ENCODE measurements around the gene CST9. TPM values are rescaled to one million over a fixed set of nuclear protein-coding genes. Genes with fewer than 3 reads are reported as not detected.

CST9 gene
- polyA plus RNA-seq, 1 donor (not counting 4 experiments of a cell fraction or from before 2014, with no cell fraction given): not detected

- TF ChIP-seq CTCF (optimal IDR thresholded peaks at IDR 0.05 in 1 of 3, IDR thresholded peaks at IDR 0.05 in 1 of 3, conservative IDR thresholded peaks at IDR 0.05 in 1 of 3; ENCODE audit: extremely low read depth in 1 of 3, insufficient read depth in 2 of 3, low read length in 3 of 3): no peak
- TF ChIP-seq EZH2 (IDR thresholded peaks at IDR 0.05; ENCODE audit: low read length): no peak
- no peak overlapping the region for H3K9ac ChIP-seq (ENCODE audit: control insufficient read depth, extremely low read depth, insufficient read depth, low read length)
- H3K27me3 ChIP-seq (ENCODE audit: control insufficient read depth, extremely low read depth, insufficient read depth, low read length): no peaks in the 10 kb centered on the region
- peaks cover 5% of the 10 kb centered on the region for H3K4me1 ChIP-seq (ENCODE audit: control insufficient read depth, extremely low read depth, insufficient read depth, low read length)
- dilution Hi-C loops (cut with MboI; ENCODE audit: extremely low pct_ligation_motif_present, low sequenced_read_pairs): no loop called here
- no peak overlapping the region for H3K4me2 ChIP-seq (ENCODE audit: control insufficient read depth, extremely low read depth, insufficient read depth, low read depth, low read length)
- no peaks in the 10 kb centered on the region for H3K36me3 ChIP-seq (ENCODE audit: control insufficient read depth in 2 of 2, extremely low read depth in 1 of 2, insufficient read depth in 2 of 2, low read length in 2 of 2)
- H3K9me3 ChIP-seq (ENCODE audit: control insufficient read depth, low read depth, low read length): no peaks in the 10 kb centered on the region
- FAIRE-seq (no peak), DNase-seq (ENCODE audit: low read depth, low spot score) (no peak)
- H3K4me3 ChIP-seq (ENCODE audit: control insufficient read depth in 2 of 3, extremely low read depth in 1 of 3, insufficient read depth in 2 of 3, low read depth in 1 of 3, low read length in 3 of 3): no peak overlapping the region
- H2AFZ ChIP-seq (ENCODE audit: control insufficient read depth, low read length): no peak overlapping the region
- H4K20me1 ChIP-seq (ENCODE audit: control insufficient read depth, extremely low read depth, insufficient read depth, low read length): no peaks in the 10 kb centered on the region
- no peaks in the 10 kb centered on the region for H3K9me1 ChIP-seq (ENCODE audit: control insufficient read depth, extremely low read depth, insufficient read depth, low read length)
- H3K79me2 ChIP-seq (ENCODE audit: control insufficient read depth, insufficient read depth, low read length): no peaks in the 10 kb centered on the region
- H3K27ac ChIP-seq (ENCODE audit: control insufficient read depth, insufficient read depth, low read length): no peak overlapping the region
Observed at GRCh38 chr20:23646106-23646873, 40.6 kb upstream of the CST9 start.

DNA sequence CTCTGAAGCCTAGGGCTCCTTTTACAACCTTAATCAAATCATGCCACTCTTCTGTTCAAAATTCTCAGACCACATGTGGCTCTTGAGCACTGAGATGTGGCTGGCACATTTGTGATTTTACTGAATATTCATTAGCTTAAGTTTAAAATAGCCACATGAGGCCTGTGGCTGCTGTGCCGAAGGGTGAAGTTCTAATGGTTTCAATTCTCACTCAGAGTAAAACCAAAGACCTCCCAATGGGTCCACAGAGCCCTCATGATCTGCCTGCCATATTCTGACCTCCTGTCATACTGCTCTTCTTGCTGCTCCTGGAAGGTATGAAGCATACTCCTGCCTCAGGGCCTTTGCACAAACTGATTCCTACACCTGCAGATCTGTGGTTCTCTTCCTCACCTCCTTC lies 39.9 kb upstream of the CST9 start:
- DNase-seq (ENCODE audit: low read depth, low spot score): no peak

More for the DNA sequence above, 39.9 kb upstream of the CST9 start:
- H3K4me3 ChIP-seq (ENCODE audit: control insufficient read depth in 2 of 3, extremely low read depth in 1 of 3, insufficient read depth in 2 of 3, low read depth in 1 of 3, low read length in 3 of 3): no peak overlapping the region
- H3K36me3 ChIP-seq (ENCODE audit: control insufficient read depth in 2 of 2, extremely low read depth in 1 of 2, insufficient read depth in 2 of 2, low read length in 2 of 2): no peaks in the 10 kb centered on the region
- H4K20me1 ChIP-seq (ENCODE audit: control insufficient read depth, extremely low read depth, insufficient read depth, low read length): no peaks in the 10 kb centered on the region
- no peak overlapping the region for H2AFZ ChIP-seq (ENCODE audit: control insufficient read depth, low read length)
- H3K9me3 ChIP-seq (ENCODE audit: control insufficient read depth, low read depth, low read length): no peaks in the 10 kb centered on the region
- no peak overlapping the region for H3K9ac ChIP-seq (ENCODE audit: control insufficient read depth, extremely low read depth, insufficient read depth, low read length)
- no peaks in the 10 kb centered on the region for H3K27me3 ChIP-seq (ENCODE audit: control insufficient read depth, extremely low read depth, insufficient read depth, low read length)
- no peaks in the 10 kb centered on the region for H3K9me1 ChIP-seq (ENCODE audit: control insufficient read depth, extremely low read depth, insufficient read depth, low read length)
- H3K79me2 ChIP-seq (ENCODE audit: control insufficient read depth, insufficient read depth, low read length): no peaks in the 10 kb centered on the region
- TF ChIP-seq EZH2 (IDR thresholded peaks at IDR 0.05; ENCODE audit: low read length) (no peak), CTCF (optimal IDR thresholded peaks at IDR 0.05 in 1 of 3, IDR thresholded peaks at IDR 0.05 in 1 of 3, conservative IDR thresholded peaks at IDR 0.05 in 1 of 3; ENCODE audit: extremely low read depth in 1 of 3, insufficient read depth in 2 of 3, low read length in 3 of 3) (no peak)
- dilution Hi-C loops (cut with MboI; ENCODE audit: extremely low pct_ligation_motif_present, low sequenced_read_pairs): no loop called here
- H3K27ac ChIP-seq (ENCODE audit: control insufficient read depth, insufficient read depth, low read length): no peak overlapping the region
- no peak overlapping the region for H3K4me2 ChIP-seq (ENCODE audit: control insufficient read depth, extremely low read depth, insufficient read depth, low read depth, low read length)
- FAIRE-seq: no peak
- H3K4me1 ChIP-seq (ENCODE audit: control insufficient read depth, extremely low read depth, insufficient read depth, low read length): peaks cover 5% of the 10 kb centered on the region
